ENCODE data around the gene CHST3.
"Not testable (repeated sequence)": the region's sequence is repeated elsewhere in the genome, so short reads cannot be mapped to it uniquely, and the experiment has no call there.

Gene CHST3

DNA sequence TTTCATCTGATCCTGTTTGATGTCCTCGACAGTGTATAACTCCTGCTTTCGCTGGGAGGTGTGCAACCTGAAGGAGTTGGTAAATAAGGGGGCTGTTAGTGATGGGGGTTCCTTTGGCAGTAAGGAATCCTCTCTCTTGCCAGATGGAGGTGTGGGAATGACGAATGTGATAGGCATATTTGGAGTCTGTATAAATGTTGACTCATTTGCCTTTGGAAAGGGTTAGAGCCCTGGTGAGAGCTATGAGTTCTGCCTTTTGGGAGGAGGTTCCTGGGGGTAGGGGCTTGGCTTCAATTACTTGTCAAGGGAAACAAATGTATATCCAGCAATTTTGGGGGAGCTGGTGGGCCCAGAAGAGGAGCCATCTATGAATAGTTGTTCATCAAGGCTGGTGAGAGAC, 11.4 kb upstream of the CHST3 start:
- DNase-seq = no peak

- DNase-seq = no peak
These were observed 6.5 kb upstream of the CHST3 start for GRCh38 chr10:71957546-71958275.

DNA sequence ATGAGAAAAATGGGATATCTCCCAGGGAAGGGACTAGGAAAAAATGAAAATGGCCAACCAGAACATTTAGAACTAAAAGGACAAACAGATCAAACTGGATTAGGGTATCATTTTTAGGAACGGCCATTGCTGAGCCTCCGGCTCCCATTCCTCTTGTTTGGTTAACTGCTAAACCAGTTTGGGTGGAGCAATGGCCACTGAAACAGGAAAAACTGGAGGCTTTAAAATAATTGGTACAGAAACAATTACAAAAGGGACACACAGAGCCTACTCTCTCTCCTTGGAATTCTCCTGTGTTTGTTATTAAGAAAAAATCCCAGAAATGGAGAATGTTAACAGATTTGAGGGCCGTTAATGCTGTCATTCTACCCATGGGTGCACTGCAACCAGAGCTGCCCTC, 4.7 kb upstream of the CHST3 start:
- no peak for DNase-seq

GRCh38 chr10:71961831-71962230, 2.4 kb upstream of the CHST3 start:
- no peak for DNase-seq

GRCh38 chr10:71962901-71963300, 1.3 kb upstream of the CHST3 start:
- no peak for DNase-seq

- DNase-seq = no peak
These were observed 671 bp upstream of the CHST3 start for GRCh38 chr10:71963351-71964097.

DNA sequence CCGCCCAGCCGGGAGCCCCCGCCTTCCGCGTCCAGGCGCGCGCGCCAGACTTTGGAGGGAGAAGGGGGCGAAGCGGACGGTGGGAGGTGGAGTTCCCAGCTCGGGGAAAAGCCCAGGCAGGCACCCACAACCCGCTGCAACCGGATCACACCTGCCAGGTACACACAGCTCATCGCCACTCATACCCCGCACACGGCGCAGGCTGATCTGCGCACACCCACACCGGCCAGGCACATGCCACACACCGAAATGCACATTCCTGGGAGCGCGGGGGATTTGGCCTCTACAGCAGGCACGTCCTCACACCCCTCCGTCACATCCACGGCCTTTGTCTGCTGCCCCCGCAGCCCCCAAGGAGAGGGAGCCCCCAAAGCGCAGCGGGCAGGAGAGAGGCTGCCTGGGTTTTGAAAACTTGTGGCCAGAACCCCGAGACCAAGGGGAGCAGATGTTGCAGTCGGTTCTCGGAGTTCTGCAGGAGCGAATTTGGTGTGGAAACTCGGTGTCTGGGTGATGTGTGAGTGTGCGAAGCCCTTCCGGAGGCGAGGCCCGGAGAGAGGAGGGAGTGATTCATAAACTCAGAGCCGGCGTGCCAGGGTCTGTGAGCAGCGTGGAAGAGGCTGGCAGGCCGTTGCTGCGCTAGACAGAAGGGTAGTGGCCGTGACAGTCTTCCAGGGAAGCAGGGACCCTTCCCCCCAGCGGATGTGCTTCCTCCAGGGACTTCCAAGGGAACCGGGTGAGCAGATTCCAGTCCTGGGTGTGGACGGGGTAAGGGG, 734 bp downstream of the CHST3 start:
- DNase-seq = peak; percentile 40

GRCh38 chr10:71965623-71966022, 1.4 kb downstream of the CHST3 start:
- peak; percentile 33 for DNase-seq

DNA sequence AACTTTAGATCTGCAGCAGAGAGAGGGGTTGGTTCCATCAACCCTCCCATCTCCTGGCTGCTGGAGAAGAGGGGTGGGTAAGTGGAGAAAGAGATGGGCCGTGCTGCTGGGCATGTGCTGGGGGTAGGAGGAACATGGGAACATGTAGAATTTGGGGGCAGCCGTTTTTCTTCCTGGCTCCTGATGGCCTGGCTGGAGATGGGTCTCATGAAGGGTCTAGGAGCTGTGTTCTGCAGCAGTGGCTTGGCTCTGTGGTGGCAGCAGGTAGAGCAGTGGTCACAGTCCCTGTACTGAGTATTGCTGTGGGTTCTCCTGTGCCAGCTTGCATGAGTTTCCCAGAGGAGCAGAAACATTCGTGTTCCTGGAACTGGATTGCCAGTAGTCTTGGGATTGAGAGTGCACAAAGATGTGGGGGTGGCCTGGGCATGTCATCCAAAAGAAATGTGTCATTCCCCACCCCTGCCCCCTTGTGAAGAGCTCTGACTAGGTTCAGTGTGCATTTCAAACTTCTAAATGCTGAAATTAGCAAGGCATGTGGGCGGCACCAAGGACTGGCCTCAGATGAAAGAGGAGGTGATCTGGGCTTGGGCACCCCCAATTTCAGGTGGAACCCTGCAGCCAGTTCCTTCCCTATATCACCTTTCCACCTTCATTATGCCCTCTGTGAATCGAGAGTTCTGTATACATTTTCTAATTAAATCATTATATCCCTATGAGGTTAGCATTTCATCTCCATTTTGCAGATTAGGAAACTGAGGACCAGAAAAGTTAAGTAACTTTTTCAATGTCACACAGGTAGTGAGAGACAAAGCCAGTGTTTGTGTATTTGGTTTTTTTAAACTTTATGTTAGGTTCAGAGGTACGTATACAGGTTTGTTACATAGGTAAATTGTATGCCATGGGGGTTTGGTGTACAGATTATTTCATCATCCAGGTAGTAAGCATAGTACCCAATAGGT, 2.1 kb downstream of the CHST3 start:
- DNase-seq = no peak

- not testable (repeated sequence) for DNase-seq
These were observed 3.8 kb downstream of the CHST3 start for GRCh38 chr10:71967958-71968357.

DNA sequence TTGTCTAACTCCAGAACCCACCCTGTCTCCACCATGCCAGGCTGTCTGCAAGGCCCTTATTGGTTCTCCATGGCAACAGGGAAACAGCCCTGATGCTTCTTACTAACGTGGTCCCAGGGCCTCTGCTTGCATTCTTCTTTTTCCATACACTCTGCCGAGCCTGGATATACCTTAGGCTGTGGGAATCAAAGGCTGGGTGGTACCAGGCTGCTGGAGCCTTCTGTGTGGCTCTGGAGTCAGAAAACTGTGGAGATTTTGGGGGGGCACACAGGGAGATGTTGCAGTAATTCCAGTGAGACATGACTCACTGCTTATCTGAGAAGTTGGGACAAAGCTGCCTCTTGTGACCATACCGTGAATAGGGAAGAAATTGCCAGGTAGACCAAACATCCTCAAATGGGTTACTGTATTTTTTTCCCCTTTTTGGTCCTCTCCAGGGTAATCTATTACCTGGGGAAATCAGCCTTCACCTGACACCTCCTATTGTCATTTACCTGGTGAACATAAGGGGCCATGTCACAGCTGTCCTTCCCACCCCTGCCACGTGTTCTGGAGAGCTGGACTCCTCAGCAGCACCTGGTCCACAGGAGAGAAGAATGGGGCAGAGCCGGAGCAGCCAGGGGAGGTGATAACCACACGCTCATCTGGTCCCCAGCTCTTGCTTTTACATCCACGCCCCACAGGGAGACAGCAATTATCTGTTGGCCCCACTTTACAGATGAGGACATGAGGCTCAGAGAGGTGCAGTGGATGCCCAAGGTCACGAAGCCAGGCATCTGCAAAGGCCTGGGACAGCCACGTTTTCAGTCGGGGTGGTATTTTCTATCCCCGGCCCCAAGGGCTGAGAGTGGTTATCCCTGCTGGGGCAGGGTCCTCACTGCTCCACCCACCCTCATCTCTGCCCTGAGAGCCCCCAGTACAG, 4.6 kb downstream of the CHST3 start:
- no peak for DNase-seq

DNA sequence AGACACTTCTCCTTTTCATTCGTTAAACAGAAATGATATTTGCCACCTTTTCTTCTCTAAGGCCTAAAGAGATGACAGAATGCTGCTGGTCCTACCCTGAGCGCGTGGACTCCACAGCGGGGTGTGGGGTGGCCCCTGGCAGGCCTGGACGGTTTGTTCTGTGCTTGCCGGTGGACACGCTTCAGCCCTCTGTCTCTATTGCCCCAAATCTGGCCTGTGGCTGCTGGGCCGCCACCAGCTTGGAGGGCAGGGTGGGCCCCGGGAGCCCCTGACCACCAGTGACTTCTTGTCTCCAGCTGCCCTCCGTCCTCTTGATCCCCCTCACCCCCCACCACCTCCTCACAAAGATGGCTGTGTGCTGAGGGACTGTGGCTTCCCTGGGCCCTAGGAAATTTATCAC, 5.7 kb downstream of the CHST3 start:
- peak; percentile 37 for DNase-seq

DNA sequence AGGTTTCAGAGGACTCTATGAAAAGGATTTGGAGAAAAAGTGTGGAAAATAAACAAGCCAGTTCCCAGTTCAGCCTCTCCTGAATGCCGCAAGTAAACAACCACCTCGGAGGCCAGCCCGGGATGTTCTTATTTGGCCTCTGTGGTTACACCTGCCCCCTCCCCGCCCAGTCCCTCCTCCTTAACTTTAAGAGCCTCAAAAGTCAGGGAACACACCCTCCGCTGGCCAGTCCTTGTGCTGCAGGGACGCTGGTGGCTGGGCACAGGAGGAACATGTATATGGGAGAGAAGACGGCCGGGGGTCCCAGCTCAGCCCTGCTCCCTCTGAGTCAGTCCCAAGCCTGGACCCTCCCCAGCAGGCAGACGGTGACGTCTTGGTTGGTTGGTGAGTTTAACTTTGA, 6.1 kb downstream of the CHST3 start:
- no peak for DNase-seq

GRCh38 chr10:71970869-71971268, 6.7 kb downstream of the CHST3 start:
- no peak for DNase-seq

DNA sequence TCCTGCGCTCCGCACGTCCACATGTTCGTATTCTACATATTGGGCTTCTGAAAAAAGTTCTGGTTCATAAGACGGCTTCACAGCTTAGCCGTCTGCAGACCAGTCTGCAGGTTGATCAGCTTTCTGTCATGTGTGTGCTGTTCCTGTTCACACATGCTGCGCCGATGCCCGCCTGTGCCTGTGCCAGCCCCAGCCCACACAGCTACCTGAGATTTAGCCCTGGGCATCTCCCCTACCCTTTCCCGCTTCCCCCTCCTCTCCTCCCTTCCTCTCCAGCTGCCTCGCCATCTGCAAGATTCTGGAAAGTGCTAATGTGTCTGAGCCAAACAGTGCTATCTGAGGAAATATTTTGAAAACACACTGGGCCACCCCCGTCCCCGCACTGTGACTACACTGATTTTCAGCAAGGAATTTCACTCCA, 7.1 kb downstream of the CHST3 start:
- no peak for DNase-seq

DNA sequence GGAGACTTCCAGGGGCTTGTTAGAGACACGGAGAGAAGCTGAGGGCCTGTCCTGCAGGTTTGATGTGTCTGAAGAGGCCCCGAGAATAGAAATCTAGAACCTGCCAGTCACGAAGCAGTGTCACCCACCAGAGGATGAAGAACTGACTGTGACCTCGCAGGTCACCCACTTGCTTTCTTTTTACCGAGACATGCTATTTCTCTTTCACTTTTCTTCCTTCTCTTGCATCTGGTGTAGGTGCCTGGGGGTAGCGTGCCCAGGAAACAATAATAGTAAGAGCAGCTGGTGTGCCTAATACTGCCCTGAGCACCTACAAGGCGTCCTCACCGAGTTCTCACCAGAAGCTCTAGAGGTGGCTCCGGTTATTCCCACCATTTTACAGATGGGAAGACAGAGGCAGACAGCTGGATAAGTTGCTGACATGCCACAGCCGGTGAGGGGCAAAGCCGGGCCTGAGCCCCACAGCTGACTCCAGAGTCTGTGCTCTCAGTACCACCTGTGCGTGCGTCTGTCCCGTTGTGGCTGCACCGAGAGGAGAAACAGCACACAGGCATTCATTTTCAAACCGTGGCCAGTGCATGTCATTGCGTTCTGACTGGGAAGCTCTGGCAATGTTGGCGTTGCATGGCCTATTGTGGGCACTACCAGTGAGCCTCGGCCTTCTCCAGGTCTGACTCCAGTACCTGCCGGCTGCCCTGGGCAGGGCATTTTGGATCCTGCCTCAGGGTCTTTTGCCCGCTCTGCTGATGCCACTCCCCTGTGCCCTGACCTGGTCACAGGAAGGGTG, 7.8 kb downstream of the CHST3 start:
- no peak for DNase-seq

- no peak for DNase-seq
These were observed 8.8 kb downstream of the CHST3 start for GRCh38 chr10:71972746-71973695.

DNA sequence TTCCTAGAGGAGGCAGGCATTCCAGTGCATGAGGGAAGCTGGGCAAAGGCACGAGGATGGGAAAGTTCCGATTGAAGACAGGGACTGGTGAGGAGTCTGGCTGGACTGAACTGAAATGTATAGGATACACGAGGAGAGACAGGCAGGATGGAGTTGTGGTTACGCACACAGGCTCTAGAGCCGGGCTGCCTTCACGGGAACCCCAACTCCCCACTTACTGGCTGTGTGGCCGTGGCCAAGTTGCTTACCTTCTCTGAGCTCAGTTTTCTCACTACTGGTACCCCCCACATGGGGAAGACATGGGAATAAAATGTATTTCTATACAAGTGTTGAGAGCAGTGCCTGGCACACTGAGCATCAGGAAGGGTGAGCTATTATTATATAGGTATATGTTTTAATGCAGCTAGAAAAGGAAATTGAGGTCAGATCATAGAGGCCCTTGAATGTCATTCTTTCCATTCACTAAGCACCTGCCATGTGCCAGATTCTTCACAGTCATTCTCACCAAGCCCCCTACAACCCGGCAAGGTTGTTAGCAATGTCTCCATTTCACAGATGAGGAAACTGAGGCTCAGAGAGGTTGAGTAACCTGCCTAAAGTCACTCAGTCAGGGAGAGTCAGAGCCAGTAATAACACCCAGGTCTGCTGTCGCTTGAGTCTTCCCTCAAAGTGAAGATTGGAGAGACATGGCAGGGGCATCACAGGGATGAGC, 9.7 kb downstream of the CHST3 start:
- DNase-seq = no peak

Measured in midbrain (tissue), 1 donor.